H1 (cell line): ENCODE data around the gene MAP2K5. TPM values are rescaled to one million over a fixed set of nuclear protein-coding genes. Genes with fewer than 3 reads are reported as not detected.

ENCODE experiments used
- CTCF ChIA-PET: fragments of 300-600 bp; sonication (Branson Sonifier 250); formaldehyde crosslinking; loops from one replicate; lab custom pipeline; 2021; ENCODE audit not compliant: partially characterized antibody; lab: Charles Lee
- POLR2A ChIA-PET: fragments of 300-600 bp; sonication (Branson Sonifier 250); formaldehyde crosslinking; loops from one replicate; lab custom pipeline; 2021; ENCODE audit warnings: inconsistent platforms; ENCODE audit not compliant: partially characterized antibody; lab: Charles Lee
- DNase-seq, 2 experiments: peaks; one replicate each; pipeline versions ENCODE4 v3.0.0 to v3.0.0-alpha.2; 2010 to 2022; ENCODE audit warnings: low spot score in 2 of 2, low read depth in 1 of 2, mixed read lengths in 1 of 2
- FAIRE-seq: peaks from 2 replicates; lab custom pipeline; 2011; peaks lifted over from hg19 to GRCh38; lab: Jason Lieb, UNC
- H2AFZ ChIP-seq: 2 replicates; pipeline ENCODE4 v1.8.1; 2012; ENCODE audit warnings: low read length, inconsistent platforms
- H2AK5ac ChIP-seq: 2 replicates; pipeline ENCODE4 v1.6.1; 2013; ENCODE audit warnings: low read depth, low read length
- H2BK120ac ChIP-seq: replicated peaks from 2 replicates; pipeline ENCODE3; 2013; ENCODE audit warnings: low read depth, low read length, inconsistent platforms
- H2BK12ac ChIP-seq: 2 replicates; pipeline ENCODE4 v1.6.1; 2013; ENCODE audit warnings: low read depth, low read length
- H2BK15ac ChIP-seq: 2 replicates; pipeline ENCODE4 v1.6.1; 2013; ENCODE audit warnings: low read length
- H2BK20ac ChIP-seq: 2 replicates; pipeline ENCODE4 v1.6.1; 2013; ENCODE audit warnings: low read length
- H2BK5ac ChIP-seq: 2 replicates; pipeline ENCODE4 v1.6.1; 2013; ENCODE audit warnings: low read depth, low read length
- H3K14ac ChIP-seq: 2 replicates; pipeline ENCODE4 v1.6.1; 2013; ENCODE audit warnings: inconsistent platforms; ENCODE audit not compliant: insufficient read length
- H3K18ac ChIP-seq: 2 replicates; pipeline ENCODE4 v1.6.1; 2013; ENCODE audit warnings: low read length; ENCODE audit errors: extremely low read depth
- H3K23ac ChIP-seq: 2 replicates; pipeline ENCODE4 v1.6.1; 2013; ENCODE audit warnings: inconsistent platforms; ENCODE audit not compliant: insufficient read length
- H3K23me2 ChIP-seq: 2 replicates; pipeline ENCODE4 v1.6.1; 2013; ENCODE audit warnings: low read depth, low read length
- H3K27ac ChIP-seq: 2 replicates; pipeline ENCODE4 v1.6.1; 2011; ENCODE audit warnings: low read depth, low read length, inconsistent platforms
- H3K27me3 ChIP-seq, 4 experiments: replicated peaks in 1 of 4; 1 replicate in 1 of 4; 2 replicates in 3 of 4; pipeline versions ENCODE4 v1.6.1 to v1.8.1; 2011 to 2013; ENCODE audit warnings: low read length in 3 of 4, mild to moderate bottlenecking in 3 of 4, inconsistent platforms in 2 of 4, mixed read lengths in 2 of 4, moderate library complexity in 1 of 4; ENCODE audit not compliant: control insufficient read depth in 3 of 4, insufficient read depth in 3 of 4; ENCODE audit errors: extremely low read depth in 1 of 4
- H3K36me3 ChIP-seq, 4 experiments: 2 replicates each; pipeline versions ENCODE4 v1.6.1 to v1.8.1; 2011 to 2013; ENCODE audit warnings: mild to moderate bottlenecking in 4 of 4, low read length in 3 of 4, moderate library complexity in 2 of 4, control low read depth in 1 of 4, inconsistent platforms in 1 of 4; ENCODE audit not compliant: insufficient read depth in 4 of 4, control insufficient read depth in 2 of 4
- H3K4ac ChIP-seq: replicated peaks from 2 replicates; pipeline ENCODE3; 2013; ENCODE audit warnings: low read length, low read depth, mixed read lengths, inconsistent platforms; ENCODE audit not compliant: insufficient read length
- H3K4me1 ChIP-seq, 4 experiments: replicated peaks in 1 of 4; 1 replicate in 1 of 4; 2 replicates in 3 of 4; pipeline versions ENCODE4 v1.6.1 to v1.8.1; 2011 to 2013; ENCODE audit warnings: low read length in 3 of 4, inconsistent platforms in 2 of 4, mixed read lengths in 1 of 4; ENCODE audit not compliant: insufficient read depth in 4 of 4, control insufficient read depth in 3 of 4
- H3K4me2 ChIP-seq, 2 experiments: 2 replicates each; pipeline versions ENCODE4 v1.6.1 to v1.8.1; 2011 to 2013; ENCODE audit warnings: low read depth in 2 of 2, low read length in 2 of 2, control low read depth in 1 of 2, inconsistent platforms in 1 of 2, mild to moderate bottlenecking in 1 of 2; ENCODE audit not compliant: insufficient read depth in 1 of 2
- H3K4me3 ChIP-seq, 4 experiments: fragments of 200-600, 300-600 bp in 1 of 4; sonication (generic), shearing (Covaris generic), sonication (Bioruptor Twin) in 1 of 4; 2 replicates each; pipeline versions ENCODE4 v1.5.1 to v1.8.1; 2011 to 2016; ENCODE audit warnings: low read length in 4 of 4, low read depth in 3 of 4, control low read depth in 2 of 4, inconsistent platforms in 2 of 4, mild to moderate bottlenecking in 2 of 4, mixed read lengths in 1 of 4, moderate library complexity in 1 of 4; ENCODE audit not compliant: insufficient read depth in 2 of 4; ENCODE audit errors: extremely low read depth in 1 of 4
- H3K56ac ChIP-seq: replicated peaks from 2 replicates; pipeline ENCODE3; 2013; ENCODE audit warnings: low read depth, mild to moderate bottlenecking, mixed read lengths, low read length, inconsistent platforms; ENCODE audit not compliant: insufficient read length
- H3K79me1 ChIP-seq: 2 replicates; pipeline ENCODE4 v1.6.1; 2013; ENCODE audit warnings: low read depth, low read length, control low read depth
- H3K79me2 ChIP-seq, 2 experiments: 2 replicates each; pipeline versions ENCODE4 v1.6.1 to v1.8.1; 2012 to 2013; ENCODE audit warnings: low read length in 2 of 2, mild to moderate bottlenecking in 2 of 2, inconsistent platforms in 1 of 2; ENCODE audit not compliant: insufficient read depth in 2 of 2, control insufficient read depth in 1 of 2
- H3K9ac ChIP-seq, 4 experiments: replicated peaks in 1 of 4; 1 replicate in 1 of 4; 2 replicates in 3 of 4; pipeline versions ENCODE4 v1.6.1 to v1.8.1; 2011 to 2013; ENCODE audit warnings: low read depth in 3 of 4, low read length in 3 of 4, control low read depth in 2 of 4, mild to moderate bottlenecking in 2 of 4, moderate library complexity in 2 of 4, inconsistent platforms in 1 of 4; ENCODE audit errors: extremely low read depth in 1 of 4
- H3K9me3 ChIP-seq, 2 experiments: 2 replicates each; pipeline versions ENCODE4 v1.6.1 to v1.8.1; 2012 to 2013; ENCODE audit warnings: mild to moderate bottlenecking in 2 of 2, moderate library complexity in 2 of 2, control low read depth in 1 of 2, inconsistent platforms in 1 of 2, low read depth in 1 of 2, low read length in 1 of 2, mixed read lengths in 1 of 2; ENCODE audit not compliant: insufficient read depth in 2 of 2
- H4K20me1 ChIP-seq, 2 experiments: replicated peaks in 1 of 2; 2 replicates each; pipeline versions ENCODE3 to v1.8.1; 2011 to 2013; ENCODE audit warnings: inconsistent platforms in 2 of 2, low read length in 2 of 2, mild to moderate bottlenecking in 1 of 2; ENCODE audit not compliant: insufficient read depth in 2 of 2, control insufficient read depth in 1 of 2
- H4K5ac ChIP-seq: 2 replicates; pipeline ENCODE4 v1.6.1; 2013; ENCODE audit warnings: low read length, low read depth, mixed read lengths, inconsistent platforms; ENCODE audit not compliant: insufficient read length
- H4K8ac ChIP-seq: 2 replicates; pipeline ENCODE4 v1.8.0; 2013; ENCODE audit warnings: mild to moderate bottlenecking, moderate library complexity, low read length, inconsistent platforms; ENCODE audit not compliant: insufficient read depth; ENCODE audit errors: extremely low read depth
- H4K91ac ChIP-seq: replicated peaks from 2 replicates; pipeline ENCODE3; 2013; ENCODE audit warnings: low read length, mixed read lengths, inconsistent platforms; ENCODE audit not compliant: insufficient read length
- CHD2 ChIP-seq: IDR thresholded peaks from 2 replicates; pipeline ENCODE4 v1.6.1; 2012; ENCODE audit warnings: low read length, improper control_type of control experiment
- EGR1 ChIP-seq: IDR thresholded peaks from 2 replicates; pipeline ENCODE4 v1.6.1; 2011; ENCODE audit warnings: low read depth, low read length, borderline replicate concordance
- HDAC2 ChIP-seq, 2 experiments: fragments of 300-600 bp in 1 of 2; sonication (generic) in 1 of 2; IDR thresholded peaks; 2 replicates each; pipeline ENCODE4 v1.6.1; 2011 to 2012; ENCODE audit warnings: low read depth in 2 of 2, low read length in 2 of 2, mild to moderate bottlenecking in 2 of 2, moderate library complexity in 2 of 2, borderline replicate concordance in 1 of 2, inconsistent platforms in 1 of 2
- MAFK ChIP-seq: IDR thresholded peaks from 2 replicates; pipeline ENCODE4 v1.6.1; 2012; ENCODE audit warnings: low read depth, mild to moderate bottlenecking, improper control_type of control experiment, low read length
- NRF1 ChIP-seq: IDR thresholded peaks from 2 replicates; pipeline ENCODE4 v1.6.1; 2011; ENCODE audit warnings: mild to moderate bottlenecking, low read depth, low read length, improper control_type of control experiment
- POLR2AphosphoS5 ChIP-seq: IDR thresholded peaks from 2 replicates; pipeline ENCODE4 v1.6.1; 2011; ENCODE audit warnings: low read depth, low read length
- RBBP5 ChIP-seq: IDR thresholded peaks from 2 replicates; pipeline ENCODE4 v1.7.1; 2012; ENCODE audit warnings: low read depth, mild to moderate bottlenecking, inconsistent platforms, low read length, moderate library complexity, borderline replicate concordance
- SAP30 ChIP-seq: fragments of 300-600 bp; sonication (generic); IDR thresholded peaks from 2 replicates; pipeline ENCODE4 v1.7.1; 2012; ENCODE audit warnings: low read length, moderate library complexity, mild to moderate bottlenecking, inconsistent platforms; ENCODE audit not compliant: insufficient read depth, insufficient replicate concordance
- SIX5 ChIP-seq: IDR thresholded peaks from 2 replicates; pipeline ENCODE4 v1.6.1; 2011; ENCODE audit warnings: mild to moderate bottlenecking, low read depth, low read length
- SP1 ChIP-seq: IDR thresholded peaks from 2 replicates; pipeline ENCODE4 v1.6.1; 2011; ENCODE audit warnings: low read depth, low read length
- TBP ChIP-seq: IDR thresholded peaks from 2 replicates; pipeline ENCODE4 v1.6.1; 2011; ENCODE audit warnings: low read depth, low read length, improper control_type of control experiment
- YY1 ChIP-seq: IDR thresholded peaks from 2 replicates; pipeline ENCODE4 v1.6.1; 2011; ENCODE audit warnings: low read depth, mild to moderate bottlenecking, low read length
- WGBS, 2 experiments: shearing (Covaris generic) in 1 of 2; methylation state at CpG; one replicate each; pipeline versions ENCODE4 v1.1.6 to v1.1.7; 2013 to 2015; ENCODE audit warnings: low lambda C conversion rate in 2 of 2, mixed read lengths in 2 of 2, inconsistent platforms in 1 of 2, low coverage in 1 of 2, missing lambda C conversion rate in 1 of 2; ENCODE audit not compliant: insufficient replicate concordance in 2 of 2, insufficient coverage in 1 of 2, insufficient read length in 1 of 2; ENCODE audit errors: extremely low coverage in 1 of 2, missing lambda C conversion rate in 1 of 2; 5-methylcytosine and 5-hydroxymethylcytosine counted together
- polyA plus RNA-seq, 7 experiments: library from polyadenylated mRNA; depleted of rRNA in 3 of 7; stranded (reverse) in 5 of 7; unstranded in 2 of 7; fragments of >200 nt in 5 of 7; fragments of 200-250 nt in 2 of 7; gene quantifications; 1 replicate in 5 of 7; 2 replicates in 1 of 7; 4 replicates in 1 of 7; pipeline versions ENCODE4 v1.2.1 to v1.2.3, GENCODE V29; 2011 to 2013; ENCODE audit warnings: missing spikeins in 2 of 7, mixed read lengths in 2 of 7
- total RNA-seq: library from RNA; stranded (reverse); fragmentation: NEBNext Ultra II Directional; extraction: Animal tissue kit (Norgen Biotek cat#: 25700); gene quantifications from 2 replicates; pipeline ENCODE4 v1.2.1, GENCODE V29; 2021

Gene MAP2K5
- total and polyA plus RNA-seq, 2 of the 8 experiments (the other 6 are each of a cell fraction or from before 2014, with no cell fraction given): 4.4 to 15.8 TPM

GRCh38 chr15:67801926-67802914 is 259.7 kb downstream of the MAP2K5 start:
- Histone ChIP-seq H4K8ac (0 out of 2 replicates have a peak overlapping the region, but pooled peaks have one; percentile 7), H3K36me3 (no peaks in the 10 kb centered on the region), H3K4me1 (peaks cover 0 to 24% (median 18%) of the 10 kb centered on the region in 4 experiments; a peak in 6 of 7 replicates), H3K79me2 (no peaks in the 10 kb centered on the region), H3K79me1 (no peaks in the 10 kb centered on the region), H2AK5ac (no peak overlapping the region), H3K9ac (no peak overlapping the region), H4K5ac (no peak overlapping the region), H3K18ac (no peak overlapping the region; the same call in 1 of the 2 replicates), H2AFZ (no peak overlapping the region), H2BK12ac (peak overlapping the region; percentile 60; the same call in 1 of the 2 replicates), H4K20me1 (peaks cover 0 to 2% of the 10 kb centered on the region in 2 experiments), H2BK15ac (peak overlapping the region; percentile 72; the same call in 1 of the 2 replicates), H2BK5ac (no peak overlapping the region), H3K4ac (no peak overlapping the region), H2BK20ac (no peak overlapping the region), H3K27me3 (no peaks in the 10 kb centered on the region; a peak in 2 of 7 replicates), H3K56ac (no peak overlapping the region), H3K27ac (no peak overlapping the region), H3K4me3 (no peak overlapping the region), H3K23me2 (no peaks in the 10 kb centered on the region), H3K23ac (no peak overlapping the region), H3K4me2 (no peak overlapping the region), H2BK120ac (no peak overlapping the region), H4K91ac (no peak overlapping the region), H3K14ac (no peak overlapping the region), H3K9me3 (no peaks in the 10 kb centered on the region)
- CTCF ChIA-PET: interaction anchor here (0.8 to 1.5 kb wide), 3 partner anchors 11 to 213 kb away, joined by 3 to 4 read pairs (median 4); no protein-coding TSS in a partner anchor
- DNase-seq (no peak), FAIRE-seq (no peak)
- POLR2A ChIA-PET: interaction anchor here (1.2 to 1.8 kb wide), 2 partner anchors 11 to 14 kb away, joined by 3 to 6 read pairs; no protein-coding TSS in a partner anchor
- 89% methylated on average over 19 of the region's 19 CpGs; no CpG with 5 or more reads in 1 of the 2 experiments for WGBS, 2 experiments
- TF ChIP-seq SAP30 (no peak), RBBP5 (no peak), MAFK (no peak), CHD2 (no peak), YY1 (no peak), EGR1 (no peak), SIX5 (no peak), HDAC2 (IDR thresholded peaks at IDR 0.05; ENCODE audit: borderline replicate concordance in 1 of 2, low read depth in 2 of 2, low read length in 2 of 2) (no peak), TBP (no peak), SP1 (no peak), NRF1 (no peak), POLR2AphosphoS5 (no peak)
